Loucy (cell line): ENCODE results near the gene TASOR2.

Source experiments
- H2AFZ ChIP-seq: fragments of 200-600 bp; sonication (generic); 2 replicates; pipeline ENCODE4 v1.6.0; 2016; ENCODE audit warnings: antibody characterized with exemption, mild to moderate bottlenecking, low read length, moderate library complexity
- H3F3A ChIP-seq: fragments of 200-600 bp; 2 replicates; pipeline ENCODE4 v1.6.0; 2016; ENCODE audit warnings: antibody characterized with exemption, low read depth, mild to moderate bottlenecking
- H3K27me3 ChIP-seq: fragments of 200-600 bp; sonication (generic); 2 replicates; pipeline ENCODE4 v1.6.1; 2014; ENCODE audit warnings: low read length, mild to moderate bottlenecking; ENCODE audit not compliant: insufficient read depth, poor library complexity, severe bottlenecking
- H3K36me3 ChIP-seq: fragments of 200-600 bp; sonication (generic); 2 replicates; pipeline ENCODE4 v1.6.1; 2016; ENCODE audit warnings: low read length; ENCODE audit not compliant: insufficient read depth
- H3K4me1 ChIP-seq: fragments of 200-600 bp; sonication (generic); 2 replicates; pipeline ENCODE4 v1.5.1; 2014; ENCODE audit warnings: low read length, mild to moderate bottlenecking; ENCODE audit not compliant: insufficient read depth, poor library complexity, severe bottlenecking
- H3K4me2 ChIP-seq: fragments of 200-600 bp; sonication (generic); 2 replicates; pipeline ENCODE4 v1.6.0; 2014; ENCODE audit warnings: antibody characterized with exemption, low read length, low read depth, mild to moderate bottlenecking; ENCODE audit not compliant: poor library complexity, severe bottlenecking
- H3K4me3 ChIP-seq: fragments of 200-600 bp; sonication (generic); 2 replicates; pipeline ENCODE4 v1.5.1; 2014; ENCODE audit warnings: low read length, mild to moderate bottlenecking, mixed read lengths; ENCODE audit not compliant: poor library complexity, severe bottlenecking
- H3K79me2 ChIP-seq: fragments of 200-600 bp; sonication (generic); 2 replicates; pipeline ENCODE4 v1.6.1; 2014; ENCODE audit warnings: low read length; ENCODE audit not compliant: insufficient read depth
- H3K9ac ChIP-seq: fragments of 200-600 bp; sonication (generic); 2 replicates; pipeline ENCODE4 v1.6.0; 2014; ENCODE audit warnings: mild to moderate bottlenecking, low read depth, low read length, moderate library complexity; ENCODE audit not compliant: poor library complexity, severe bottlenecking
- H3K9me2 ChIP-seq: fragments of 200-600 bp; sonication (generic); replicated peaks from 2 replicates; pipeline ENCODE4 v1.6.1; 2016; ENCODE audit warnings: low read depth, low read length, mixed read lengths
- H3K9me3 ChIP-seq: fragments of 200-600 bp; sonication (generic); 2 replicates; pipeline ENCODE4 v1.6.1; 2014; ENCODE audit warnings: mild to moderate bottlenecking, antibody characterized with exemption, low read length, low read depth; ENCODE audit not compliant: insufficient read depth
- H4K20me1 ChIP-seq: fragments of 200-600 bp; sonication (generic); 2 replicates; pipeline ENCODE4 v1.6.0; 2014; ENCODE audit warnings: antibody characterized with exemption, low read length, mild to moderate bottlenecking; ENCODE audit not compliant: insufficient read depth, poor library complexity, severe bottlenecking
- CTCF ChIP-seq: fragments of 200-600 bp; sonication (generic); conservative IDR thresholded peaks from 2 replicates; pipeline ENCODE4 v1.5.1; 2014; ENCODE audit warnings: mild to moderate bottlenecking, antibody characterized with exemption, low read length
- EZH2phosphoT487 ChIP-seq: fragments of 200-600 bp; IDR thresholded peaks from 2 replicates; pipeline ENCODE4 v1.6.1; 2018; ENCODE audit warnings: antibody characterized with exemption, mild to moderate bottlenecking, moderate library complexity, borderline replicate concordance

The TASOR2 gene

GRCh38 chr10:5662708-5663579 lies 21.7 kb upstream of the TASOR2 start:
- Histone ChIP-seq H2AFZ (no peak overlapping the region), H3K36me3 (no peaks in the 10 kb centered on the region), H3K79me2 (peaks cover 21% of the 10 kb centered on the region; the same call in 1 of the 2 replicates), H4K20me1 (no peaks in the 10 kb centered on the region), H3K4me1 (peaks cover 37% of the 10 kb centered on the region), H3K9ac (no peak overlapping the region), H3F3A (no peaks in the 10 kb centered on the region; the same call in 1 of the 2 replicates), H3K9me2 (no peaks in the 10 kb centered on the region), H3K9me3 (no peaks in the 10 kb centered on the region), H3K4me2 (peak overlapping the region; percentile 48), H3K27me3 (no peaks in the 10 kb centered on the region), H3K4me3 (no peak overlapping the region)
- no peak for TF ChIP-seq CTCF
- no peak for TF ChIP-seq EZH2phosphoT487

GRCh38 chr10:5663692-5664427 lies 20.8 kb upstream of the TASOR2 start:
- Histone ChIP-seq H3F3A (no peaks in the 10 kb centered on the region; the same call in 1 of the 2 replicates), H3K4me3 (peak overlapping the region; percentile 6), H4K20me1 (no peaks in the 10 kb centered on the region), H3K4me2 (peak overlapping the region; percentile 48), H3K9me3 (no peaks in the 10 kb centered on the region), H3K36me3 (no peaks in the 10 kb centered on the region), H2AFZ (no peak overlapping the region), H3K4me1 (peaks cover 37% of the 10 kb centered on the region), H3K79me2 (peaks cover 19% of the 10 kb centered on the region; the same call in 1 of the 2 replicates), H3K27me3 (no peaks in the 10 kb centered on the region), H3K9ac (no peak overlapping the region), H3K9me2 (no peaks in the 10 kb centered on the region)
- TF ChIP-seq EZH2phosphoT487 (no peak), CTCF (peak; percentile 23; the same call in 1 of the 2 replicates)

GRCh38 chr10:5665373-5666007 lies 19.1 kb upstream of the TASOR2 start:
- peak overlapping the region; percentile 83 for H3K4me3 ChIP-seq
- H4K20me1 ChIP-seq = no peaks in the 10 kb centered on the region
- no peaks in the 10 kb centered on the region for H3K27me3 ChIP-seq
- H3K4me1 ChIP-seq = peaks cover 26% of the 10 kb centered on the region
- no peaks in the 10 kb centered on the region; the same call in 1 of the 2 replicates for H3F3A ChIP-seq
- peak overlapping the region; percentile 77 for H3K9ac ChIP-seq
- H3K4me2 ChIP-seq = peak overlapping the region; percentile 63
- no peaks in the 10 kb centered on the region for H3K9me3 ChIP-seq
- no peaks in the 10 kb centered on the region for H3K36me3 ChIP-seq
- H3K79me2 ChIP-seq = peaks cover 12% of the 10 kb centered on the region; the same call in 1 of the 2 replicates
- TF ChIP-seq CTCF (no peak), EZH2phosphoT487 (no peak)
- H3K9me2 ChIP-seq = no peaks in the 10 kb centered on the region
- H2AFZ ChIP-seq = peak overlapping the region; percentile 86
